Measurements from ENCODE around the gene C2orf72. TPM values are rescaled to one million over a fixed set of nuclear protein-coding genes. Genes with fewer than 3 reads are reported as not detected.

C2orf72 gene
- total and polyA plus RNA-seq, 2 of the 13 experiments (the other 11 are each of a cell fraction or from before 2014, with no cell fraction given) = 147 to 203 TPM

GRCh38 chr2:231037731-231038482, 584 bp downstream of the C2orf72 start (continued):
- TF ChIP-seq ZNF577 (CRISPR knock-in tag; IDR thresholded peaks at IDR 0.05; ENCODE audit: borderline replicate concordance, low read depth) = no peak
- no peak for TF ChIP-seq HBP1 (CRISPR knock-in tag; IDR thresholded peaks at IDR 0.05; ENCODE audit: low read depth)
- TF ChIP-seq ZNF30 (CRISPR knock-in tag; IDR thresholded peaks at IDR 0.05) = no peak
- no peak for TF ChIP-seq NFIB (CRISPR knock-in tag; IDR thresholded peaks at IDR 0.05; ENCODE audit: borderline replicate concordance)
- no peak for TF ChIP-seq ATF5 (CRISPR knock-in tag; IDR thresholded peaks at IDR 0.05; ENCODE audit: low read depth)
- no peak for TF ChIP-seq ZNF251 (CRISPR knock-in tag; IDR thresholded peaks at IDR 0.05)
- TF ChIP-seq REPIN1 (CRISPR knock-in tag; IDR thresholded peaks at IDR 0.05; ENCODE audit: borderline replicate concordance, low read depth) = no peak
- TF ChIP-seq ZNF770 (CRISPR knock-in tag; IDR thresholded peaks at IDR 0.05) = no peak; the same call in 1 of the 2 replicates
- TF ChIP-seq ZNF329 (CRISPR knock-in tag; IDR thresholded peaks at IDR 0.05; ENCODE audit: low read depth) = no peak
- TF ChIP-seq ZNF232 (CRISPR knock-in tag; IDR thresholded peaks at IDR 0.05; ENCODE audit: borderline replicate concordance) = no peak
- no peak for TF ChIP-seq DRAP1 (CRISPR knock-in tag; IDR thresholded peaks at IDR 0.05)
- no peak; the same call in 1 of the 2 replicates for TF ChIP-seq PHF20 (CRISPR knock-in tag; IDR thresholded peaks at IDR 0.05)
- no peak for TF ChIP-seq ZNF512 (CRISPR knock-in tag; IDR thresholded peaks at IDR 0.05)
- no peak for TF ChIP-seq POLR2AphosphoS2 (IDR thresholded peaks at IDR 0.05; ENCODE audit: low read depth, low read length)
- no peak for TF ChIP-seq ZNF761 (CRISPR knock-in tag; conservative IDR thresholded peaks at IDR 0.05)
- peak in 1 of 2 experiments; percentile 66; a peak in 1 of 4 replicates for TF ChIP-seq HMGXB4 (CRISPR knock-in tag; IDR thresholded peaks at IDR 0.05; ENCODE audit: borderline replicate concordance in 1 of 2, low read depth in 1 of 2)
- no peak for TF ChIP-seq ZUFSP (CRISPR knock-in tag; IDR thresholded peaks at IDR 0.05; ENCODE audit: borderline replicate concordance)
- no peak for TF ChIP-seq ZNF510 (CRISPR knock-in tag; IDR thresholded peaks at IDR 0.05; ENCODE audit: low read depth)

Data from HepG2 (cell line).